GM19240 (cell line): ENCODE measurements around the gene IFIT1B.
"Not testable (repeated sequence)": the region's sequence is repeated elsewhere in the genome, so short reads cannot be mapped to it uniquely, and the experiment has no call there.

Experiments
- DNase-seq: peaks from one replicate; pipeline ENCODE4 v3.0.0; 2011; ENCODE audit warnings: low spot score; ENCODE audit not compliant: insufficient read length

Gene IFIT1B, protein sequence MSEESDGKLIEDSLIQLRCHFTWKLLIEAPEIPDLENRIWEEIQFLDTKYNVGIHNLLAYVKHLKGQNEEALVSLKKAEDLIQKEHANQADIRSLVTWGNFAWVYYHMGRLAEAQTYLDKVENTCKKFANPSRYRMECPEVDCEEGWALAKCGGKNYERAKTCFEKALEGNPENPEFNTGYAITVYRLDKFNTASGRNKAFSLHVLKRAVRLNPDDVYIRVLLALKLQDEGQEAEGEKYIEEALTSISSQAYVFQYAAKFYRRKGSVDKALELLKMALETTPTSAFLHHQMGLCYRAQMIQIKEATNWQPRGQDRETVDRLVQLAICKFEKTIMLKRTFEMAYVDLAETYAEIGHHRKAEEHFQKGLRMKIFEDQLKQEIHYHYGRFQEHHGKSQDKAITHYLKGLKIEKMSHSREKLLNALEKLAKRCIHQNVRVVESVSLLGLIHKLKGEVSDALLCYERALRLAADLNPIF

GRCh38 chr10:89377705-89378637 is at the start of gene IFIT1B:
Gene IFIT1B, plus strand, starts transcription at chr10:89378056. Its CDS starts 80 bp downstream, at chr10:89378136.
- no peak for DNase-seq

DNA sequence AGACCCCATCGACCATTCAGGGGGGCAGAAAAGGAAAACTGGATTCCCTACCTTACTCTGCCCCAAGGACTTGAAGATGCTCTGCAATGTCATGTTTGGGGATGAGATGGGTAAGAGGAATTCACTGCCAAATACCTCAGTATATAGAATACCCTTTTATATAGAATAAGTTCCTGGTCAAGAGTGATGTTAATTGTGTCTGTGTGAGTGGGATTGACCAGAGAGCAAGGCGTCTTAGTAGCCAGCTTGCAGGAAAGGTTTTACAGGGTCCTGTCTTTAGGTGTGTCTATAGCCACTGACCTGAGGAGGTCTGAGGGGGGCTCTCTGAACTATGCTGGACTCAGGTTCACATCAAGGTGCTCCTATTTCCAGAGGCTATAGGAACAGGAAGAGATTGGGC is 48.7 kb upstream of the IFIT1B start:
- DNase-seq: no peak

GRCh38 chr10:89330014-89330413 is 47.8 kb upstream of the IFIT1B start:
- DNase-seq: not testable (repeated sequence)

DNA sequence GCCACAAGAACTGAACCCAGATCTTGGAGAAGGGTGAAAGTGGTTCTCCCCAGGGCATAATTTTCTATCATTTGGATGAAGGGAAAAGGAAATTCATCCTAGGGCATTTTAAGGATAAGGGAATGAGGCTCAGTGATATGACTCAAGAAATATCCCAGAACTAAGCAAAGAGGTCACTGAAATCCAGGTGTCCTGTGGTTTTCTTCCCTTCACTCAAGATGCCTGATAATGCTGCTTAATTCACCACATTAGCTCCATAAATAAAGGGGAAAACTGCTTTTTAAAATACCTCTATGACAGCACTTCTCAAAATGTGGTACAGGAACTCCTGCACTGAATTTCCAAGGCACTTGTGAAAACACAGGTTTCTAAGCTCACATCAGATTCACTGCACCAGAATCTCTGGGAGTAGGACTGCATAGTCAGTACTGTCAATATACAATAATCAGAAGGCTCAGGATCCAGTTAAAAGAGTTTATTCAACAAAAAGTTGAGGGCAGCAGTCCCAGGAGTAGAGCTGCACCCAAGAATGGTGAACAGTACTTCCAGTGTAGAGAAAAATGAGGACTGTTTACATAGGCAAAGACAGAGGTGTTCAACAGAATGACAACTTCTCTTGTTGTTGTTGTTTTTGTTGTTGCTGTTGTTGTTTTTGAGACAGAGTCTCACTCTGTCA is 47.2 kb upstream of the IFIT1B start:
- no peak for DNase-seq

DNA sequence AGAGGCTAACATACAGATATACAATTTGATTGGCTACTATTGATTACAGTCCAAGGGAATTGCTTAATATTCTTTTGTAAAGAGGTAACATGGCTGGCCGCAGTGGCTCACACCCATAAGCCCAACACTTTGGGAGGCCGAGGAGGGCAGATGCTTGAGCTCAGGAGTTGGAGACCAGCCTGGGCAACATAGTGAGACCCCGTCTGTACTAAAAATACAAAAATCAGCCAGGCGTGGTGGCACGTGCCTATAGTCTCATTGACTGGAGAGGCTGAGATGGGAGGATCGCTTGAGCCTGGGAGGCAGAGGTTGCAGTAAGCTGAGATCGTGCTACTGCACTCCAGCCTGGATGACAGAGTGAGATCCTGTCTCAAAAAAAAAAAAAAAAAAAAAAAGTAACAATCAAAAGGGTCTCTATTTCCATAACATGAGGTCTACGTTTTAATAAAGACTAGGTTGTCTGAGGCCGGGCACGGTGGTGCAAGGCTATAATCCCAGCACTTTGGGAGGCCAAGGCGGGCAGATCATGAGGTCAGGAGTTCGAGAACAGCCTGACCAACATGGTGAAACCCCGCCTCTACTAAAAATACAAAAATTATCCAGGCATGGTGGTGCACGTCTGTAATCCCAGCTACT is 46.3 kb upstream of the IFIT1B start:
- DNase-seq: not testable (repeated sequence)

DNA sequence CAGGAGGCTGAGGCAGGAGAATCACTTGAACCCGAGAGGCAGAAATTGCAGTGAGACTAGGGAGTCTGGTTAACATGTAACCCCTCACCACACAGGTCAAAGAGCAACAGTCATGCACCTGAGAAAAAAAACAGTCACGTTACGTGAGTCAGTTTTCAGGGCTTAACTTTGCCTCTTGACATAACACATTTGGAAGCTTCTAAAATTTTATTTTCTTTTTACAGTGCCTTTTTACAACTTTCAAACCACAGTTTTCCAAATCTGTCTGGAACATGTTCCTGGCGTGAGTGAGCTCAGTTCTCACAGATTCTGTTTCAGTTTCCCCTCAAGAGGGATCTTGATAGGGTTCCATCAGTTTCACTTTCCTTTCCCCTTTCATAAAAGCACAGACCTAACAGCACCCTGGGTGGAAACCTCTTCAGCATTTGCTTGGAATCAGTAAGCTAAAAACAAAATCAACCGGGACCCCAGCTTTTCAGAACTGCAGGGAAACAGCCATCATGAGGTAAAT is 45.7 kb upstream of the IFIT1B start:
- DNase-seq: no peak

DNA sequence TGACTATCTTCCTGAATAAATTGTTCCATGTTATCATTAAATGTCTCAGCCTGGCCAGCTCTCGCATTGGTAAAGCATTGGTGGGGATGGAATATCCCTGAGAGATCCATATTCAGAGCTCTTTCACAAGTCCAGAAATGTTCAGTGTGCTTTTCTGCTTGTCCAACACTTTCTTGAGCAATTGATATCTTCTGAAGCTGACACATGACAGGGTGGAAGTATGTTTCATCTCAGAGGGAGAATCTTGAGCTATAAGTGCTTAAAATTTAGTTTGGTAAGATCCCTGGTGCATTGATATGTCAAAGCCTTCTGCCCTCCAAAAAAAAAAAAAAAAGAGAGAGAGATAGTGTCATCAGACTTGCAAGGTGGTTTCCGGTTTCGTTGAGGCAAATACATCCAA is 42.6 kb upstream of the IFIT1B start:
- no peak for DNase-seq

DNA sequence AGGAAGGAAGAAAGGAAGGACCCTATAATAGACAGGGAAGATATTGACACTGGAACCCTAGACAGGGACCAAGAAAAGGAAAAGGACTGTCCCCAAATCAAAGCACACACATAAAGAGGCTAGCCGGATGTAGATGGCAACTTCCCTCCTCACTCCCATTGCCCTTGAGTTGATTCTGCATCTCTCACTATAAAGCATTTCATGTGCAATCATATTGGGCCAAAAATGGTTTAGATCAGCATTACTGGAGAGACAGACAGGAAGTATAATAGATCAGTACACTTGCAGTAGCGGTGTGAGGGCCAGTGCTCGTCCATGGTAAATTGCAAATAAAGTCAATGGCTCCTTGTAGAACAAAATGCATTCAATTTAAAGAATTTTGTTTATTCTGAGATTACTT is 41.6 kb upstream of the IFIT1B start:
- DNase-seq: no peak

DNA sequence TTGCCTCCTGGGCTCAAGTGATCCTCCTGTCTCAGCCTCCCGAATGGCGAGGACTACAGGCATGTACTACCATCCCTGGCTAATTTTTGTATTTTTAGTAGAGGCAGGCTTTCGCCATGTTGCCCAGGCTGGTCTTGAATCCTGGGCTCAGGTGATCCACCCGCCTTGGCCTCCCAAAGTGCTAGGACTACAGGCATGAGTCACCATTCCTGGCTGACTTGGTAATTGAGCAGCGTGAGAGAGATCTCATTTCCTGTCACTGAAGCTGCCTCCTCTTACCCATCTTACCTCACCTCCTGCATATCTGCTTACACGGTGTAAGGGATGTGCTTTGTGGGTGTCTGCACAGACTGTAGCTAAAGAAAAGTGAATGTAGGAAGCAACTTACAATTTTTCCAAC is 40.4 kb upstream of the IFIT1B start:
- DNase-seq: no peak

DNA sequence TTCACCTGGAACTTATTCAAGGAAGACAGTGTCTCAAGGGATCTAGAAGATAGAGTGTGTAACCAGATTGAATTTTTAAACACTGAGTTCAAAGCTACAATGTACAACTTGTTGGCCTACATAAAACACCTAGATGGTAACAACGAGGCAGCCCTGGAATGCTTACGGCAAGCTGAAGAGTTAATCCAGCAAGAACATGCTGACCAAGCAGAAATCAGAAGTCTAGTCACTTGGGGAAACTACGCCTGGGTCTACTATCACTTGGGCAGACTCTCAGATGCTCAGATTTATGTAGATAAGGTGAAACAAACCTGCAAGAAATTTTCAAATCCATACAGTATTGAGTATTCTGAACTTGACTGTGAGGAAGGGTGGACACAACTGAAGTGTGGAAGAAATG is 39.1 kb upstream of the IFIT1B start:
- no peak for DNase-seq

GRCh38 chr10:89339875-89340274 is 38.0 kb upstream of the IFIT1B start:
- DNase-seq: no peak

GRCh38 chr10:89341649-89342048 is 36.2 kb upstream of the IFIT1B start:
- no peak for DNase-seq

- DNase-seq: no peak
These were observed 35.5 kb upstream of the IFIT1B start for GRCh38 chr10:89342206-89342958.

GRCh38 chr10:89343089-89343767 is 34.6 kb upstream of the IFIT1B start:
- no peak for DNase-seq

- DNase-seq: no peak
These were observed 33.7 kb upstream of the IFIT1B start for GRCh38 chr10:89344156-89344555.

GRCh38 chr10:89345367-89346000 is 32.4 kb upstream of the IFIT1B start:
- DNase-seq: no peak

DNA sequence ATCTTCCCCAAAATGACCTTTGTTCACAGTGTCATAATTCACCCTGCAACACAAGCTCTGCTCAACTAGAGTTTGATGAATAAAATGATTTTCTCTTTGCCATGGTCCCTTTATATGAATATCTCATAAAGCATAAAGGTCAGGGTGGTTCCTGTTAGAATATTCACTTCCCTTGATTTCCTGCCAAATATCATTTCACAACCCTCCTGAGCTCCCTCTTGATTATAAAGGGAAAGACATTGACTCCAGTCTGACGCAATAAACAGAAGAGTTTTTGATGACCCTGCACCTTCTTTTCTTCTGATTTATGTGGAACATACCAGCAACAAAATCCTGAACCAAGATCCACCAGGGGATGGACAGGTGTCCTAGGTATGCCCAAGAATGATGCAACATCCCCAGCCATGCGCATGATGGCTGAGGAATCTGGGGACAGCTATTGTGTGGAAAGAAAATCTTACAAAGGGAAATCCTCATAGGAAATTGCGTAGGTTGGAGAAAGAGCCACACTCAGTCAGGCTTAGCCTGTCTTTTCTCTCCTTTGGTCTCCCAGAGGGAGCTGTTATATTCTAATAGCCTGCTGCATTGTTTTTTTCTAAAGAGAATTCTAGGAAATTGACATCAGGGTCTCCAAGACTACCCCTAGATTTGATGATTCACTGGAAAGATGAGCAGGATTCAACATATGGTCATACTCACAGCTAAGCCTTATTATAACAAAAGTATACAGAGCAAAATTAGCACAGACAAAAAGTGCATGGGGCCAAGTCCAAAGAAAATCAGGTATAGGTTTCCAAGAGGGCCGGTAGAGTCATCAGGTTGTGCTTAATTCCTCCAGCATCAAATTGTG is 31.2 kb upstream of the IFIT1B start:
- DNase-seq: no peak
